Measurements from ENCODE around the gene SYT2.
"Not testable (repeated sequence)": the region's sequence is repeated elsewhere in the genome, so short reads cannot be mapped to it uniquely, and the experiment has no call there.

- TF ChIP-seq CTCF, POLR2A (IDR thresholded peaks at IDR 0.05): not testable (repeated sequence)
Observed at GRCh38 chr1:202619012-202619411, 91.2 kb downstream of the SYT2 start.

Data from thyroid gland (tissue), 4 donors.